Stimulated activated CD4-positive, alpha-beta T cell treated with anti-CD3 and anti-CD28 coated beads, Interleukin-12 subunit alpha, Interleukin-12 subunit beta, amount 100 ng/mL, for 4 hours (primary cell): ENCODE results near the gene SELENOW.
"Not testable (repeated sequence)": the region's sequence is repeated elsewhere in the genome, so short reads cannot be mapped to it uniquely, and the experiment has no call there.

ENCODE experiments used
- DNase-seq: peaks from one replicate; pipeline ENCODE4 v3.0.0-alpha.2; 2020

The SELENOW gene

DNA sequence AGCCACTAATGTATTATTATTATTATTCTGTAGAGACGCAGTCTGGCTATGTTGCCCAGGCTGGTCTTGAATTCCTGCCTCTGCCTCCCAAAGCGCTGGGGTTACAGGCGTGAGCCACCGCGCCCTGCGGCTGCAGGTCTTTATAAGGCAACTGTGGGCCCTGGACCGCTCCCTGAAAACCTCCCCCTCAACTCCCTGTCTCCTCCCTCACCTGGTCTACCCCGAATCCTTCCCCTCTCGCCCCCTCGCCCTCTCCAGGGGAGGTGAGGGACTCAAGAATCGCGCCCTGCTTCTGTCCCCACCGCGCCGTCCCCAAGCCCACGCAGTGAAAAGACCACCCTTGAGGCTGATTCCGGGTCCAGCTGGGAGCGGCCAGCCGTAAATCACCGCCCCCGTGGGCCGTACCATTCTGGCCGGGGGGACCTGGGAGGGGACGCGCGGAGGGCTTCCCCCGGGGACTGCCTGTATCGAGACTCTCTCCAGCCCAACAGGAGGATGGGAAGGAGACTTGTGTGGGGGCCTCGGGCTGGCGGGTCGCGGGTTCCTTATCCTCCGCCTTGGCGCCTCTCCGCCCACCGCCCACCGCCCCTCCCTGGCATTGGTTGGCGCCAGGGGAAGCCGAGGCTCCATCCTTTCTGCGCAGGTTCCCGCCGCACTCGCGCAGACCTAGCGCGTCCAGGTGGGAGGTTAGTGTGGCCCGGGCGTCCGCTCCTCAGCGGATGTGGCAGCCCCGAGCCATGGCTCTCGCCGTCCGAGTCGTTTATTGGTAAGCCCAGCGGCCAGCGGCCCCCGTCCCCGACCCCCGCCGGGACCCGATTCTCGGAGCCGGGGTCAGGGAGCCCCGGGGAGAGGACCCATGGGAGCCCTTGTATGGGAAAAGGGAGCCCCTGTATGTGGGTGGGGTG lies at the start of gene SELENOW:
TSS of gene SELENOW (plus strand) at position 655 of the 905 bp plus-strand sequence. CDS start at position 738, 83 bp downstream.
- DNase-seq = peak; percentile 77

DNA sequence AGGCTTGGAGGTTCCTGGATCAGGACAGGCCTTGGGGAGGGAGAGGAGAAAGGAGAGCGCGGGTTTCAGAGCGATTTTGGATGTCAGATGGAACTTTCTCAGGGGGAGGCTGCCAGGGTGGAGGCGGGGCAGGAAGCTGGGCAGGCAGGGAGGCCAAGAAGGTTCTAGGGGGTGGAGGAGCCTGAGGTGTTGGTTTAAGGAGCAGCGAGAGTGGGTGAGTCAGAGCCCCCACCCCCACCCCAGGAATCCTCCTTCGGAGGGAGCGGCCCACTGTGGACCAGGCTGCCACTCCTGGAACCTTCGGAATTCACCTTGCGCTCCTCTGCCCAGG lies 49.1 kb upstream of the SELENOW start:
- no peak for DNase-seq

DNA sequence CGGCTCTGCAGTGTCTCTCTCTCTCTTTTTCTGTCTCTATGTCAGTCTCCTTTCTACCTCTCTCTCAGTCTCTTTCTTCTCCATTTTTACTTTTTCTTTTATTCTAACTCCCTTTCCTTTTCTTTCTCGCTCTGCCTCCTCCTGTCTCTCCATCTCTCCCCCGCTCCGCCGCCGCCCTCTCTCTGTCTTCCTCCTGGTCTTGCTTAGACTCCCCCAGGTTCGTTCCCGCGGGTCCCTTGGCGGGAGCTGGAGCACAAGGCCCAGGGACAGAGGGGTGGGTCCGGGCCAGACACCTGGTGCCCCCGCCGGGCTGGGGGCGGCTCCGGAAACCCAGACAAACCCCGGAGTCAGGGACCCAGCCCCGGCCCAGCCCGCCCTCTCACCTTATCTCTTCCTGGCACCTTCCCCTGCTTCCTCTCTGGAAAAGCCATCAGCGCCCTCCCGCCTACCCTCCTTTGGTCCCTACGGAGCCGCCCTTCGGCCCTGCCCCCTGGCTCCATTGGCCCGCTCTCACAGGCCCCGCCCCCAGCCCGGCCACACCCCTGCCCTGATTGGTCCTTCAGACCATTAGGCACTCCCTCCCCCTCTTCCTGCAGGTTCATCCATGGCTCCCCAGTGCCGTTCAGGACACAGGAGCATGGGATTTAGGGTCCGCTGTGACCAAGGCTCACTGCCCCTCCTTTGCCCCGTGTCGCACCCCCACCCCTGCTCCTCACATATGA lies 48.5 kb upstream of the SELENOW start:
- peak; percentile 51 for DNase-seq

- DNase-seq = no peak
Observed at GRCh38 chr19:47730521-47730889, 48.0 kb upstream of the SELENOW start.

- no peak for DNase-seq
Observed at GRCh38 chr19:47730910-47731309, 47.6 kb upstream of the SELENOW start.

- no peak for DNase-seq
Observed at GRCh38 chr19:47735131-47735530, 43.4 kb upstream of the SELENOW start.

- no peak for DNase-seq
Observed at GRCh38 chr19:47740866-47741519, 37.5 kb upstream of the SELENOW start.

DNA sequence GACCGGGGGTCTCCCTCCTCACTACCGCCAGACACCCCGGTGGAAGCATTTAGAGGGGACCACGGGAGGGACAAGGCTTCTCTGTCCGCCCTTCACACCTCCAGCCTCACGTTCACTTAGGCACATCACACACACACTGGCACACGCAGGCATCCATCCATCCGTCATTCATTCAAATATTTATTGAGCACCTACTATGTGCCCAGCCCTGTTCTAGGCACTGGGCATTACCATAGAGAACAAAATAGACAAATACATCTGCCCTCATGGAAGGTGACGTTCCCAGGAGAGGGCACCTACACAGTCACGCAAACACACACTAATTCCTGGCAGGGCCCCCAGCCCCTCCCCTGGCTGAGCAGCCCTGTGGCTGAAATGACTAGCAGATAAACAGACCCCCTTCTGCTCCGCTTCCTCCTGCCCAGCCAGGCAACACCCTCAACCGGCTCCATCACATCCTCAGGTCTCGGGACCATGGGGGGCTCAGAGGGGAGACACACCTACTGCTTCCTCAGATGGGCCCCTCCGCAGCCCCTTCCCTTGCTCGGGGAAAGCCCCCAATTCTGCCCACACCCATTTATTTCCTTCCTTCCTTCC lies 36.9 kb upstream of the SELENOW start:
- DNase-seq = no peak

DNA sequence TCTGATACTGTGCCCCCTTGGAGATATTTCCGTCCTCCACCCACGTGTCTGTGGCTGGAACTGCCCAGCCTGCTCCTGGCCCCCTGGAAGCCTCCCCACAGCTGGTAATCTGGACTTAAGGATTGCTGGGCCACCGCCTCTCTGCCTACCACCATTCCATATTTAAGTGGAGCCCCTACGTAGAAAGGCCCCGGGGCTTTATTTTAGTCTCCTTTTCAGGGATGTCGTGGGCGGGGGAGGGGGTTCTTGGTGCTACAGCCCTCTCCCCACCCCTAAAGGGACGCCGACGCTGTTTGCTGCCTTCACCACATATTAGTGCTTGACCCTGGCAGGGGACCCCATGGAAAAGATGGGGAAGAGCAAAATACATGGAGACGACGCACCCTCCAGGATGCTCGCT lies 35.9 kb upstream of the SELENOW start:
- no peak for DNase-seq

DNA sequence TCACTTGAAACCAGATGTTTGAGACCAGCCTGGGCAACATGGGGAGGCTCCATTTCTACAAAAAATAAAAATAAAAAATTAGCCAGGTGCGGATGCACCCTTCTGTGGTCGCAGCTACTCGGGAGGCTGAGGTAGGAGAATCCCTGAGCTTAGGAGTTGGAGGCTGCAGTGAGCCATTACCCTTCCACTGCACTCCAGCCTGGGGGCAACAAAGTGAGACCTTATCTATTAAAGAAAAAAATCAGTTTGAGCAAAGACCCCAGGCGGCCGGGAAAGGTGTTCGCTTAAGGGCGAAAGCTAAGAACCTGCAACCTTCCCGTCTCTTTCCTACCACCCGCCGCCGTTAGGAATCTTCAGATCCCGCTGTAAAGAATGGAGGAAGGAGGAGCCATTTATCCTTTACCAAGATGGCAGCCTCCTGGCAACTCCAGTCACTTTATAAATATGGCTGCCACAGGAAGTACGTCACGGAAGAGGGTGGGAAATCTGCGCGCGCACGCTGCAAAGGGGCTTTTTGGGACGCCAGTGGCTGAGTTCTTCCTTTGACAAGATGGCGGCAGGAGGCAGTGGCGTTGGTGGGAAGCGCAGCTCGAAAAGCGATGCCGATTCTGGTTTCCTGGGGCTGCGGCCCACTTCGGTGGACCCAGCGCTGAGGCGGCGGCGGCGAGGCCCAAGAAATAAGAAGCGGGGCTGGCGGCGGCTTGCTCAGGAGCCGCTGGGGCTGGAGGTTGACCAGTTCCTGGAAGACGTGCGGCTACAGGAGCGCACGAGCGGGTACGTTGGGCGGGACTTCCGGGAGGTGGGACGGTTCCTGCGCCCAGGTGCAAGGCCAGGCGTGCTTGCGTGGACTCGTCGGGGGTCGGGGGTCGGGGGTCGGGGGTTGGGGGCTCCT lies 33.2 kb upstream of the SELENOW start, which contains the start of gene NOP53:
TSS of gene NOP53 (plus strand) at position 537 of the 892 bp plus-strand sequence. CDS start at position 551, 14 bp downstream.
- DNase-seq = peak; percentile 97

GRCh38 chr19:47746129-47746528 lies 32.4 kb upstream of the SELENOW start:
- not testable (repeated sequence) for DNase-seq

DNA sequence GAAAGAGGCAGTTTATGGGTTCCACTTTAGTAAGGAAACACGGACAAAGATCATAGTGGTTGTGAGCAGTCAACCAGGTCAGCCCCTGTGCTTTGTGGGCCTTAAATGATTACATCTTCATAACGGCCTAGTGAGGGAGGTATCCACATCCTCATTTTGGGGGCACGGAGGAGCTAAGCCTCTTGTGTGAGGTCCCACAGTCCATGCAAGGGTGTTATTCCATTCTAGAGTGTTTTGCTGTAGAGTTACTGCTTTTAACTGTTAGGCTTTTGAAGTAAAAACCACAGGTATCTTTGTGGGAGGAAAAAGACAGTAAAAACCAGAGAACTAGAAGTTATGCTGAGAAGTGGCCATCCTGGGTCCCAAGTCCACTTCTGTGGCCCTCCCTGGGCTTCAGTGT lies 29.2 kb upstream of the SELENOW start:
- no peak for DNase-seq

DNA sequence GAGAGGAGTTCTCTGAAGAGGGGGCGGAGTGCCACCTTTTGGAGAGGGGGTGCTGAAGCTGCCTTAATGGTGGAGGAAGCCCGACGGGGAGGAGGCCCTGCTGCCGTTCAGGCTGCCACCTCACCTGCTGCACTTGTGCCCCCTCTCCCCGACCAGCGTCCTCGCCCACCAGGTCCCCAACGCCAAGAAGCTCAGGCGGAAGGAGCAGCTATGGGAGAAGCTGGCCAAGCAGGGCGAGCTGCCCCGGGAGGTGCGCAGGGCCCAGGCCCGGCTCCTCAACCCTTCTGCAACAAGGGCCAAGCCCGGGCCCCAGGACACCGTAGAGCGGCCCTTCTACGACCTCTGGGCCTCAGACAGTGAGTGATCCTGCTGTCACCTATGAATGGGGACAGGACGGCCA lies 27.8 kb upstream of the SELENOW start:
- no peak for DNase-seq

GRCh38 chr19:47752440-47753211 lies 25.9 kb upstream of the SELENOW start:
- no peak for DNase-seq

DNA sequence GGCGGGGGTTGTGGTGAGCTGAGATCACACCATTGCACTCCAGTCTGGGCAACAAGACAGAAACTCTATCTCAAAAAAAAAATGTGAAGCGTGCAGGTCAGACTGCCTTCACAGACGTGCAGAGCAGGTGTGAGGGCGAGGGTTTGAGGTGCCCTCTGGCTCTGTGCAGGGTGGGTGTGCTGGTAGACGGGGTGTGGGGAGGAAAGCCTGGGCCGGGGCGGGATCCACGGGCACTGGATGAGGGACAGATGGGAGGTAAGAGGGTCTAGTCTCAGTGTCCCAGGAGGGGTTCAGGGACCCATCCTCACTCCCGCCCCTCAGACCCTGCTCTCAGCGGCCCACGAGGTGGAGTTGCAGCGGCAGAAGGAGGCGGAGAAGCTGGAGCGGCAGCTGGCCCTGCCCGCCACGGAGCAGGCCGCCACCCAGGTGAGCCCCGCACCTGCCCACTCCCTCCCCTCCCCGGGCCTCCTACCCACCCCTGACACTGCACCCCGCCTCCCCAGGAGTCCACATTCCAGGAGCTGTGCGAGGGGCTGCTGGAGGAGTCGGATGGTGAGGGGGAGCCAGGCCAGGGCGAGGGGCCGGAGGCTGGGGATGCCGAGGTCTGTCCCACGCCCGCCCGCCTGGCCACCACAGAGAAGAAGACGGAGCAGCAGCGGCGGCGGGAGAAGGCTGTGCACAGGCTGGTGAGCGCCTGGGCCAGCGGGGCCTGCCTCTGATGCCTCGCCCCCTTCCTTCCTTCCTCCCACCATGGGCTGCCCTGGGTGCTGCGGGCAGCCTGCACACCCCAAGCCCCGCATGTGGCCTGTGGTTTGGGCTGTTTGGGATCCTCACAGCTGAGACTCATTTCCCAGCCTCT lies 24.1 kb upstream of the SELENOW start:
- DNase-seq = no peak

- no peak for DNase-seq
Observed at GRCh38 chr19:47755065-47755761, 23.3 kb upstream of the SELENOW start.

- DNase-seq = no peak
Observed at GRCh38 chr19:47755762-47756626, 22.5 kb upstream of the SELENOW start.

- DNase-seq = no peak
Observed at GRCh38 chr19:47756627-47756929, 21.9 kb upstream of the SELENOW start.
